Measurements from ENCODE around the gene AGER.

AGER gene

GRCh38 chr6:32148289-32149091 lies 35.6 kb downstream of the AGER start:
- no peak for DNase-seq (ENCODE audit: low spot score)

- no peak for DNase-seq (ENCODE audit: low spot score)
Observed at GRCh38 chr6:32147401-32148132, 36.5 kb downstream of the AGER start.

GRCh38 chr6:32146687-32147086 lies 37.4 kb downstream of the AGER start:
- no peak for DNase-seq (ENCODE audit: low spot score)

GRCh38 chr6:32146287-32146686 lies 37.8 kb downstream of the AGER start:
- DNase-seq (ENCODE audit: low spot score) = no peak

- peak; percentile 19 for DNase-seq (ENCODE audit: low spot score)
Observed at GRCh38 chr6:32144238-32144637, 39.8 kb downstream of the AGER start.

- DNase-seq (ENCODE audit: low spot score) = no peak
Observed at GRCh38 chr6:32140420-32141046, 43.5 kb downstream of the AGER start.

- no peak for DNase-seq (ENCODE audit: low spot score)
Observed at GRCh38 chr6:32139590-32139989, 44.5 kb downstream of the AGER start.

GRCh38 chr6:32137454-32137853 lies 46.6 kb downstream of the AGER start:
- no peak for DNase-seq (ENCODE audit: low spot score)

GRCh38 chr6:32133786-32134185 lies 50.3 kb downstream of the AGER start:
- no peak for DNase-seq (ENCODE audit: low spot score)

GRCh38 chr6:32132110-32132509 lies 51.9 kb downstream of the AGER start:
- no peak for DNase-seq (ENCODE audit: low spot score)

- DNase-seq (ENCODE audit: low spot score) = no peak
Observed at GRCh38 chr6:32131439-32131948, 52.6 kb downstream of the AGER start.

All from LoVo (cell line).